ENCODE measurements around the gene RBMS3. TPM values are rescaled to one million over a fixed set of nuclear protein-coding genes. Genes with fewer than 3 reads are reported as not detected.
"Not testable (repeated sequence)": the region's sequence is repeated elsewhere in the genome, so short reads cannot be mapped to it uniquely, and the experiment has no call there.

RBMS3 gene
- total RNA-seq (77.4 TPM), polyA plus RNA-seq (ENCODE audit: insufficient read depth in 1 of 8, insufficient read length in 8 of 8, low replicate concordance in 1 of 8) (10 to 100 TPM; 15.9 to 34.2 (median 25.8) TPM)
- long read RNA-seq, donor 1, partial matches to known transcripts = 11 of 15 reads
- long read RNA-seq, donor 1, other reads (novel, unspliced or antisense) = 0 of 15 reads
- long read RNA-seq, donor 2 = 0 reads
- long read RNA-seq, donor 3, partial matches to known transcripts = 29 of 49 reads
- long read RNA-seq, donor 3, other reads (novel, unspliced or antisense) = 16 of 49 reads
- long read RNA-seq, donor 4, partial matches to known transcripts = 5 of 6 reads
- long read RNA-seq, donor 4, other reads (novel, unspliced or antisense) = 0 of 6 reads
- long read RNA-seq, donor 5, full-length matches to known transcripts = 11 of 34 reads
- long read RNA-seq, donor 5, partial matches to known transcripts = 23 of 34 reads
- long read RNA-seq, donor 5, other reads (novel, unspliced or antisense) = 0 of 34 reads
- long read RNA-seq, donor 6, full-length matches to known transcripts = 4 of 39 reads
- long read RNA-seq, donor 6, partial matches to known transcripts = 28 of 39 reads
- long read RNA-seq, donor 6, other reads (novel, unspliced or antisense) = 7 of 39 reads
- long read RNA-seq, donor 7, partial matches to known transcripts = 31 of 37 reads
- long read RNA-seq, donor 7, other reads (novel, unspliced or antisense) = 5 of 37 reads
- long read RNA-seq, donor 8, full-length matches to known transcripts = 6 of 122 reads
- long read RNA-seq, donor 8, partial matches to known transcripts = 103 of 122 reads
- long read RNA-seq, donor 8, other reads (novel, unspliced or antisense) = 13 of 122 reads
- long read RNA-seq, donor 9, partial matches to known transcripts = 8 of 8 reads
- long read RNA-seq, donor 9, other reads (novel, unspliced or antisense) = 0 of 8 reads
- long read RNA-seq, donor 10, full-length matches to known transcripts = 5 of 24 reads
- long read RNA-seq, donor 10, partial matches to known transcripts = 19 of 24 reads
- long read RNA-seq, donor 10, other reads (novel, unspliced or antisense) = 0 of 24 reads
- long read RNA-seq, donor 11, partial matches to known transcripts = 58 of 70 reads
- long read RNA-seq, donor 11, other reads (novel, unspliced or antisense) = 8 of 70 reads

- Histone ChIP-seq H3K27me3 (ENCODE audit: control insufficient read depth, insufficient read depth, low read length) (no peaks in the 10 kb centered on the region), H3K27ac (ENCODE audit: low read length) (peak within 1 kb of the TSS; percentile 97), H3K4me3 (ENCODE audit: low read length) (peak within 1 kb of the TSS; percentile 73), H3K4me1 (ENCODE audit: control insufficient read depth, insufficient read depth, low read length) (peaks cover 8% of the 10 kb centered on the region), H3K36me3 (ENCODE audit: control insufficient read depth, insufficient read depth, low read length) (no peaks in the 10 kb centered on the region), H3K9me3 (replicated peaks; ENCODE audit: control insufficient read depth, low read depth, low read length) (no peaks in the 10 kb centered on the region)
- WGBS (ENCODE audit: insufficient coverage) = 2% methylated on average over 6 of the region's 16 CpGs
- peak; percentile 99 for DNase-seq
Observed at GRCh38 chr3:29280404-29281093, at the start of gene RBMS3. RBMS3 (plus strand) TSS chr3:29281071.

- not testable (repeated sequence) for H3K27ac ChIP-seq (ENCODE audit: low read length); H3K4me3 ChIP-seq (ENCODE audit: low read length); DNase-seq; H3K36me3 ChIP-seq (ENCODE audit: control insufficient read depth, insufficient read depth, low read length); H3K9me3 ChIP-seq (replicated peaks; ENCODE audit: control insufficient read depth, low read depth, low read length); H3K4me1 ChIP-seq (ENCODE audit: control insufficient read depth, insufficient read depth, low read length); H3K27me3 ChIP-seq (ENCODE audit: control insufficient read depth, insufficient read depth, low read length)
- no CpG with 5 or more reads among the region's 1 CpG for WGBS (ENCODE audit: insufficient coverage)
Observed at GRCh38 chr3:29233126-29233525, 47.7 kb upstream of the RBMS3 start.

GRCh38 chr3:29236146-29236840, 44.6 kb upstream of the RBMS3 start:
- H3K4me3 ChIP-seq (ENCODE audit: low read length) = no peak overlapping the region
- peak; percentile 19 for DNase-seq
- H3K9me3 ChIP-seq (replicated peaks; ENCODE audit: control insufficient read depth, low read depth, low read length) = no peaks in the 10 kb centered on the region
- no peaks in the 10 kb centered on the region for H3K27me3 ChIP-seq (ENCODE audit: control insufficient read depth, insufficient read depth, low read length)
- no peaks in the 10 kb centered on the region for H3K4me1 ChIP-seq (ENCODE audit: control insufficient read depth, insufficient read depth, low read length)
- no peak overlapping the region for H3K27ac ChIP-seq (ENCODE audit: low read length)
- no CpG with 5 or more reads among the region's 3 CpGs for WGBS (ENCODE audit: insufficient coverage)
- no peaks in the 10 kb centered on the region for H3K36me3 ChIP-seq (ENCODE audit: control insufficient read depth, insufficient read depth, low read length)

- Histone ChIP-seq H3K27ac (ENCODE audit: low read length) (no peak overlapping the region), H3K36me3 (ENCODE audit: control insufficient read depth, insufficient read depth, low read length) (no peaks in the 10 kb centered on the region), H3K27me3 (ENCODE audit: control insufficient read depth, insufficient read depth, low read length) (no peaks in the 10 kb centered on the region), H3K9me3 (replicated peaks; ENCODE audit: control insufficient read depth, low read depth, low read length) (no peaks in the 10 kb centered on the region), H3K4me1 (ENCODE audit: control insufficient read depth, insufficient read depth, low read length) (no peaks in the 10 kb centered on the region), H3K4me3 (ENCODE audit: low read length) (no peak overlapping the region)
- DNase-seq = no peak
- no CpG with 5 or more reads among the region's 2 CpGs for WGBS (ENCODE audit: insufficient coverage)
Observed at GRCh38 chr3:29239376-29239775, 41.5 kb upstream of the RBMS3 start.

GRCh38 chr3:29240248-29240647, 40.6 kb upstream of the RBMS3 start:
- Histone ChIP-seq H3K4me3 (ENCODE audit: low read length) (no peak overlapping the region), H3K36me3 (ENCODE audit: control insufficient read depth, insufficient read depth, low read length) (no peaks in the 10 kb centered on the region), H3K27me3 (ENCODE audit: control insufficient read depth, insufficient read depth, low read length) (no peaks in the 10 kb centered on the region), H3K4me1 (ENCODE audit: control insufficient read depth, insufficient read depth, low read length) (no peaks in the 10 kb centered on the region), H3K27ac (ENCODE audit: low read length) (no peak overlapping the region), H3K9me3 (replicated peaks; ENCODE audit: control insufficient read depth, low read depth, low read length) (no peaks in the 10 kb centered on the region)
- no peak for DNase-seq

GRCh38 chr3:29240887-29241286, 40.0 kb upstream of the RBMS3 start:
- Histone ChIP-seq H3K27ac (ENCODE audit: low read length) (no peak overlapping the region), H3K36me3 (ENCODE audit: control insufficient read depth, insufficient read depth, low read length) (no peaks in the 10 kb centered on the region), H3K27me3 (ENCODE audit: control insufficient read depth, insufficient read depth, low read length) (no peaks in the 10 kb centered on the region), H3K4me1 (ENCODE audit: control insufficient read depth, insufficient read depth, low read length) (no peaks in the 10 kb centered on the region), H3K9me3 (replicated peaks; ENCODE audit: control insufficient read depth, low read depth, low read length) (no peaks in the 10 kb centered on the region), H3K4me3 (ENCODE audit: low read length) (no peak overlapping the region)
- 92% methylated on average over 4 of the region's 4 CpGs for WGBS (ENCODE audit: insufficient coverage)
- DNase-seq = no peak

- no peaks in the 10 kb centered on the region for H3K9me3 ChIP-seq (replicated peaks; ENCODE audit: control insufficient read depth, low read depth, low read length)
- no peak overlapping the region for H3K27ac ChIP-seq (ENCODE audit: low read length)
- DNase-seq = no peak
- no peak overlapping the region for H3K4me3 ChIP-seq (ENCODE audit: low read length)
- no peaks in the 10 kb centered on the region for H3K36me3 ChIP-seq (ENCODE audit: control insufficient read depth, insufficient read depth, low read length)
- no peaks in the 10 kb centered on the region for H3K4me1 ChIP-seq (ENCODE audit: control insufficient read depth, insufficient read depth, low read length)
- no peaks in the 10 kb centered on the region for H3K27me3 ChIP-seq (ENCODE audit: control insufficient read depth, insufficient read depth, low read length)
Observed at GRCh38 chr3:29241855-29242254, 39.0 kb upstream of the RBMS3 start.

GRCh38 chr3:29242296-29242695, 38.6 kb upstream of the RBMS3 start:
- peak; percentile 78 for DNase-seq
- H3K27me3 ChIP-seq (ENCODE audit: control insufficient read depth, insufficient read depth, low read length) = no peaks in the 10 kb centered on the region
- H3K4me3 ChIP-seq (ENCODE audit: low read length) = no peak overlapping the region
- H3K27ac ChIP-seq (ENCODE audit: low read length) = no peak overlapping the region
- WGBS (ENCODE audit: insufficient coverage) = no CpG with 5 or more reads among the region's 2 CpGs
- no peaks in the 10 kb centered on the region for H3K4me1 ChIP-seq (ENCODE audit: control insufficient read depth, insufficient read depth, low read length)
- no peaks in the 10 kb centered on the region for H3K36me3 ChIP-seq (ENCODE audit: control insufficient read depth, insufficient read depth, low read length)
- H3K9me3 ChIP-seq (replicated peaks; ENCODE audit: control insufficient read depth, low read depth, low read length) = no peaks in the 10 kb centered on the region

- no peaks in the 10 kb centered on the region for H3K36me3 ChIP-seq (ENCODE audit: control insufficient read depth, insufficient read depth, low read length)
- H3K27me3 ChIP-seq (ENCODE audit: control insufficient read depth, insufficient read depth, low read length) = no peaks in the 10 kb centered on the region
- no peak overlapping the region for H3K4me3 ChIP-seq (ENCODE audit: low read length)
- no peak overlapping the region for H3K27ac ChIP-seq (ENCODE audit: low read length)
- peak; percentile 15 for DNase-seq
- no peaks in the 10 kb centered on the region for H3K9me3 ChIP-seq (replicated peaks; ENCODE audit: control insufficient read depth, low read depth, low read length)
- WGBS (ENCODE audit: insufficient coverage) = 28% methylated on average over 2 of the region's 2 CpGs
- H3K4me1 ChIP-seq (ENCODE audit: control insufficient read depth, insufficient read depth, low read length) = no peaks in the 10 kb centered on the region
Observed at GRCh38 chr3:29245441-29245840, 35.4 kb upstream of the RBMS3 start.
